HL-60 (cell line): Measurements from ENCODE around the gene DPP4.

Source experiments
- DNase-seq, 2 experiments: peaks; one replicate each; pipeline ENCODE4 v3.0.0-alpha.2; 2010 to 2020; ENCODE audit warnings: low read depth in 1 of 2, low spot score in 1 of 2
- H3K27ac ChIP-seq: fragments of 250-450 bp; sonication (Bioruptor Pico); replicated peaks from 2 replicates; pipeline ENCODE4 v1.5.1; 2020; ENCODE audit warnings: mild to moderate bottlenecking, moderate library complexity
- H3K27me3 ChIP-seq: fragments of 250-450 bp; sonication (Bioruptor Pico); 2 replicates; pipeline ENCODE4 v1.5.1; 2021; ENCODE audit warnings: mild to moderate bottlenecking, moderate library complexity; ENCODE audit not compliant: insufficient read depth, poor library complexity, severe bottlenecking
- H3K4me3 ChIP-seq: replicated peaks from 2 replicates; pipeline ENCODE4 v1.5.1; 2011; ENCODE audit warnings: mild to moderate bottlenecking, control low read depth, low read length; ENCODE audit not compliant: insufficient read depth
- GABPA ChIP-seq: IDR thresholded peaks from 2 replicates; pipeline ENCODE4 v1.6.1; 2012; ENCODE audit warnings: low read depth
- POLR2AphosphoS5 ChIP-seq: IDR thresholded peaks from 2 replicates; pipeline ENCODE4 v1.6.1; 2012; ENCODE audit warnings: low read depth
- REST ChIP-seq: IDR thresholded peaks from 2 replicates; pipeline ENCODE4 v1.6.1; 2012; ENCODE audit warnings: low read depth; ENCODE audit not compliant: insufficient replicate concordance
- SPI1 ChIP-seq: IDR thresholded peaks from 2 replicates; pipeline ENCODE4 v1.6.1; 2012; ENCODE audit warnings: low read depth, mild to moderate bottlenecking, borderline replicate concordance
- TF ChIP-seq, protein P1 (sequence below): IDR thresholded peaks from one replicate; pipeline ENCODE4 v1.5.1; 2011; ENCODE audit warnings: low read length, control low read depth, inconsistent platforms; ENCODE audit not compliant: insufficient read depth

Gene DPP4

DNA sequence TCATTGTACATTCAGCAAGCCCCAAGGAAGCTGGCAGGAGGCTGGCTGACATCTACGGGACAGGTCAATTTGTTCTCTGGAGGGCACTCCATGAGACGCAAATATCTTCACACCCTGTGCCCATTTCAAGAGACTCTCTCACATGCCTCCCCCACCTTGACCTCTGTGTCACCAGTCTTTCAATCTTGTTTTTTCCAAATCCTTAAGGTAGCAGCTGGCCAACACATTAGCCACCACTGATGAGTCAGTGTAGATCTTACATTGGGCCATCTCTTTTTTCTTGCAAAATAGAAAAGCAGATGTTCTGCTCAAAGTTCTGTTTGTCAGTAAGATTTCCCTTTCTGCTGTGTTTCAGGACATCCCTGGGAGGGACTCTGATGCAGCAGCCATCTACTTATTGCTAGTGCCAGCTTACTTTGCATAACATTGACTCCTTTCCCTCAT lies 1.7 kb upstream of the DPP4 start:
- DNase-seq = no peak
- Histone ChIP-seq H3K27ac (no peak overlapping the region), H3K4me3 (no peak overlapping the region), H3K27me3 (peaks cover 18% of the 10 kb centered on the region)
- TF ChIP-seq POLR2AphosphoS5 (no peak), GABPA (no peak), SPI1 (no peak), REST (no peak)
- TF ChIP-seq, protein P1, sequence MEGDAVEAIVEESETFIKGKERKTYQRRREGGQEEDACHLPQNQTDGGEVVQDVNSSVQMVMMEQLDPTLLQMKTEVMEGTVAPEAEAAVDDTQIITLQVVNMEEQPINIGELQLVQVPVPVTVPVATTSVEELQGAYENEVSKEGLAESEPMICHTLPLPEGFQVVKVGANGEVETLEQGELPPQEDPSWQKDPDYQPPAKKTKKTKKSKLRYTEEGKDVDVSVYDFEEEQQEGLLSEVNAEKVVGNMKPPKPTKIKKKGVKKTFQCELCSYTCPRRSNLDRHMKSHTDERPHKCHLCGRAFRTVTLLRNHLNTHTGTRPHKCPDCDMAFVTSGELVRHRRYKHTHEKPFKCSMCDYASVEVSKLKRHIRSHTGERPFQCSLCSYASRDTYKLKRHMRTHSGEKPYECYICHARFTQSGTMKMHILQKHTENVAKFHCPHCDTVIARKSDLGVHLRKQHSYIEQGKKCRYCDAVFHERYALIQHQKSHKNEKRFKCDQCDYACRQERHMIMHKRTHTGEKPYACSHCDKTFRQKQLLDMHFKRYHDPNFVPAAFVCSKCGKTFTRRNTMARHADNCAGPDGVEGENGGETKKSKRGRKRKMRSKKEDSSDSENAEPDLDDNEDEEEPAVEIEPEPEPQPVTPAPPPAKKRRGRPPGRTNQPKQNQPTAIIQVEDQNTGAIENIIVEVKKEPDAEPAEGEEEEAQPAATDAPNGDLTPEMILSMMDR = no peak

DNA sequence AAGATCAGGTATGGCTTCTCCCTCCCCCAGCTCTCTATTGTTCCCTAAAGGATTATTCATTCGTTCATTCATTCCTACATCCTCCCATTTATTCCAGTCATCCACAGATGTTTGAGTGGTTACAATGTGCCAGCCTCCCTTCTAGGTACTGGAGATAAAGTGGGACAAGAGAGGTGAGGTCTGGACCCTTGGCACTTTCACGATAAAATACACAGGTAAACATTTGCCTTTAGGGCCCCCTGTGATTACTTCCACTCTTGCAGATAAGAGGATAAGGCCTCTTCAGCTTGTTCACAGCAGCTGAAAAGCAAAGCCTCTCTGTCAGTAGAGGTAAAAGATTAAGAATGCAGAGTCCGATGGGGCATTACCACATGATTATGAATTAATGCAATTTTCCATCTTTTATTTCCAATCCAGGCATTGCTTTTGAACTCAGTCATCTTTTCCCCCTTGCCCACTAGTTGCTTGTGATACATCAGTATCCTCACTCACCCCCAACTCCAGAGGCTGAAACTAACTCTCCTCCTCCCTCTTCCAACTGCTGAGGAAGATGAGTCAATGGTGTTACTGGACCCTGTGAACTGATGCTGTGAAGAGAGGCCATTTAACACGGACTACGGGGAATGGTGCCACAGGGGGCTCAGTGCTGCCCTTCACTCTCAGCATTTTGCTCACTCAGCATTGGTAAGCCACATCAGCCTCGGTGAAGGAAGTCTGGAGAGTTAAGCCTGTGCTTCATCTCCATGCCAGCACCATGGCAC lies 1.1 kb upstream of the DPP4 start:
- no peak for DNase-seq
- TF ChIP-seq SPI1 = no peak
- no peak for TF ChIP-seq REST
- TF ChIP-seq, protein P1 = no peak
- no peak for TF ChIP-seq GABPA
- TF ChIP-seq POLR2AphosphoS5 = no peak
- no peak overlapping the region for H3K4me3 ChIP-seq
- H3K27ac ChIP-seq = no peak overlapping the region
- peaks cover 18% of the 10 kb centered on the region for H3K27me3 ChIP-seq

GRCh38 chr2:162074632-162074895 lies 549 bp upstream of the DPP4 start:
- no peak for DNase-seq
- H3K27ac ChIP-seq = no peak overlapping the region
- TF ChIP-seq GABPA = no peak
- TF ChIP-seq REST = no peak
- no peak for TF ChIP-seq POLR2AphosphoS5
- TF ChIP-seq, protein P1 = no peak
- H3K4me3 ChIP-seq = no peak overlapping the region
- peaks cover 18% of the 10 kb centered on the region for H3K27me3 ChIP-seq
